ENCODE data around the gene ARHGAP40.

ARHGAP40 gene

DNA sequence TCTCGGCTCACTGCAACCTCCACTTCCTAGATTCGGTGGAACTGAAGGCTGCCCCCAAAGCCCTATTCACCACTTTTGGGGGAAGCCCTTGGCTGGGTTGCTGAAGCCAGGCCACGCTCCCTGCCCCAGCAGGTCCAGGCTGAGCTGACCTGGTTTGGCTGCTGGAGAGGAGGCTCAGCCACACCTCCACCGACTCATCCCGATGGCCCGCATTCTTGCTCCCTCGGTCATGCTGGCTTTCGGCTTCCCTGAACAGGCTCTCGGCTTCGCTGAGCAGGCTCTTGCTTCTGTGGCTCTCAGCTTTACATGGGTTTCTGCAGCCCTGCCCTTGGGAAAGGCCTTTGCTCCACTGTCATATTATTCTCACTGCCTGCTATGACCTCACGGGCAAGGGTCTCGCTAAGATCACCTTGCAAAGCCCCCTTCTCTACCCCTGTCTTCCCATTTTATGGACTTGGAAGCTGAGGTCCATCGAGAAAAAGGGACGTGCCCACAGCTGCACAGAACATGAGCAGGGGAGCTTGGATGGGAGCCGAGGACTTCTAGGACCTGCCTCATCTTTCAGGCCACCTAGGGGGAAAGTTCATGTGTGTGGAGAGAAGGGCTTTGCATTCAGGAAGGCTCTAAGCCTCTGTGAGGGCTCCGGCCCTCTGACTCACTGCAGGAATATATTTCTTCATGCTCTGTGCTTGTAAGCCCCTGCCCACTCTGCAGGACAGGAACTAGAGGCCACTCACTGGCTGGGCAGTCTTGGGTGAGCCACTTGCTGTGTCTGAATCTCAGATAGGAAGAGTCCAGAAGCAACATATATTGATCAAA, 15.6 kb downstream of the ARHGAP40 start:
- no peak overlapping the region for H2AFZ ChIP-seq (ENCODE audit: low read length, unreplicated experiment)
- H3K79me2 ChIP-seq (ENCODE audit: control insufficient read depth, insufficient read depth, low read length, unreplicated experiment): no peaks in the 10 kb centered on the region
- H3K36me3 ChIP-seq (ENCODE audit: insufficient read depth, low read length): no peaks in the 10 kb centered on the region
- H3K4me1 ChIP-seq (ENCODE audit: control insufficient read depth, insufficient read depth, low read length, unreplicated experiment): peaks cover 8% of the 10 kb centered on the region
- no peak overlapping the region for H3K4me3 ChIP-seq (ENCODE audit: low read depth, low read length)
- H3K27me3 ChIP-seq (ENCODE audit: insufficient read depth, low read length): peaks cover 13% of the 10 kb centered on the region
- no peak overlapping the region for H3K27ac ChIP-seq (ENCODE audit: low read depth, low read length)

DNA sequence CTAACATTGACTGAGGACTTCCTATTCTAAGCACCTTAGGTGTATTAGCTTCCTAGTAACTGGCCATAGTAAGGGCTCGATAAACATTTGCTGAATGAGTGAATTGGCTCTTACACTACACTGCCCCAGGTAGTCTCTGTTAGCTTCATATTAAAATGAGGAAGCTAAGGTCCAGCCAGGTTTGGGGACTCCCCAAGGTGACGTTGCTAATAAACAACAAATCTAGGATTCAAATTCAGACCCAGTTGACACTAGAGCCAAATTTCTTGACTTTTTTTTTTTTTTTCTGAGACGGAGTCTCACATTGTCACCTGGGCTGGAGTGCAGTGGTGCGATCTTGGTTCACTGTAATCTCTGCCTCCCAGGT, 16.2 kb downstream of the ARHGAP40 start:
- Histone ChIP-seq H3K27ac (ENCODE audit: low read depth, low read length) (no peak overlapping the region), H3K4me1 (ENCODE audit: control insufficient read depth, insufficient read depth, low read length, unreplicated experiment) (peaks cover 8% of the 10 kb centered on the region), H3K79me2 (ENCODE audit: control insufficient read depth, insufficient read depth, low read length, unreplicated experiment) (no peaks in the 10 kb centered on the region), H3K4me3 (ENCODE audit: low read depth, low read length) (no peak overlapping the region), H2AFZ (ENCODE audit: low read length, unreplicated experiment) (no peak overlapping the region), H3K27me3 (ENCODE audit: insufficient read depth, low read length) (peaks cover 16% of the 10 kb centered on the region), H3K36me3 (ENCODE audit: insufficient read depth, low read length) (no peaks in the 10 kb centered on the region)

DNA sequence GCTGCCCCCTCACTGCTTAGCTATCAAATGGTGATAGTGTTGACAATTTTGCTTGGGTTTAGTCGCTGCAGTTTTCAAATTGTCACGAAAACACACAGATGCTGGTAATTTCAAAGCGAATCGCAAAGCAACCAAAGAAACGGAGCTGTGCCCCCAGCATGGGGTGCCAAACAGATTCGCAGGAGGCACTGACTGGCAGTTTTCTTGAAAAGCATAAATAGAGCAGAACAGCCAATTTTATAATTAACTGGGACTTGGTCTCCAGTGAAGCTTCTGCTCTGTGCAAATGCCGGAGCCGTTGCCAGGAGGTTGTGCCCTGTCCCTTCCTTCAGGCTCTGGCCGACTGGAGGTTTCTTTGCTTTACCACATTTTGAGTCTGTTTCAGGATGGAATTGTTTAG, 18.8 kb downstream of the ARHGAP40 start:
- Histone ChIP-seq H3K4me3 (ENCODE audit: low read depth, low read length) (no peak overlapping the region), H2AFZ (ENCODE audit: low read length, unreplicated experiment) (no peak overlapping the region), H3K4me1 (ENCODE audit: control insufficient read depth, insufficient read depth, low read length, unreplicated experiment) (peaks cover 8% of the 10 kb centered on the region), H3K27ac (ENCODE audit: low read depth, low read length) (no peak overlapping the region), H3K79me2 (ENCODE audit: control insufficient read depth, insufficient read depth, low read length, unreplicated experiment) (no peaks in the 10 kb centered on the region), H3K27me3 (ENCODE audit: insufficient read depth, low read length) (peaks cover 21% of the 10 kb centered on the region), H3K36me3 (ENCODE audit: insufficient read depth, low read length) (no peaks in the 10 kb centered on the region)

DNA sequence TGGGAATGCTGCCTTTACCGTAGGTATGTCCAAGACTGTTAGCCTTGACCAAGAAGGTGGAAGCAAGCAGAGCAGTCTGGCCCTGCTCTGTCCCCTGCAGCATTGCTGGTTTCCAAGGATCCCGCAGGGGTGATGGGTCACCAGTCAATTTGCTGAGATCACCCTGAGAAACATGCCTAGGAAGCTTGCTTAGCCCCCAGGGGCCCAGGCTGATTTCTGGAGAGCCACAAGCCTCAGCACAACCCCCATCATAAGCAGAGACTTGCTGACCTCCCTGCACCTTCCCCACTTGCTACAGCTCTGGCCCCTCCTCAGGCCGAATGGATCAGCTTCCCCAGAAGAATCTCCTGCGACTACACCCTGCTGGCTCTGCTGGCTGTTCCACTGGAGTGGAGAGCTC, 21.5 kb downstream of the ARHGAP40 start:
- no peak overlapping the region for H3K4me3 ChIP-seq (ENCODE audit: low read depth, low read length)
- H3K36me3 ChIP-seq (ENCODE audit: insufficient read depth, low read length): no peaks in the 10 kb centered on the region
- no peaks in the 10 kb centered on the region for H3K4me1 ChIP-seq (ENCODE audit: control insufficient read depth, insufficient read depth, low read length, unreplicated experiment)
- H3K27me3 ChIP-seq (ENCODE audit: insufficient read depth, low read length): peaks cover 21% of the 10 kb centered on the region
- H3K79me2 ChIP-seq (ENCODE audit: control insufficient read depth, insufficient read depth, low read length, unreplicated experiment): no peaks in the 10 kb centered on the region
- no peak overlapping the region for H2AFZ ChIP-seq (ENCODE audit: low read length, unreplicated experiment)
- no peak overlapping the region for H3K27ac ChIP-seq (ENCODE audit: low read depth, low read length)

DNA sequence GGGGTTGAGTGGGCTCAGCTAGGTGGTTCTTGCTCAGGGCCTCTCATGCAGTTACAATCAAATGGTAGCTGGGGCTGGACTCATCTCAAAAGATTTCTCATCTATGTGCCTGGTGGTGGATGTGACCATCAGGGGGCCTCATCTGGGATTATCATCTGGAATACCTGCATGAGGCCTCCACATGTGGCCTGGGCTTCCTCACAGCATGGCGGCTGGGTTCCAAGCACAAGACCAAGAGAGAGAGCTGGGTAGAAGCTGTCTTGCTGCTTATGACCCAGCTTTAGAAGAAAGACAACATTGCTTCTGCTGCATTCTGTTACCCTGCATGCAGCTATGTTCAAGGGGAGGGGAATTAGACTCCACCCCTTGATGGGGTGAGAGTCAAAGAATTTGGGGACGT, 22.5 kb downstream of the ARHGAP40 start:
- H3K27ac ChIP-seq (ENCODE audit: low read depth, low read length): no peak overlapping the region
- peaks cover 16% of the 10 kb centered on the region for H3K27me3 ChIP-seq (ENCODE audit: insufficient read depth, low read length)
- H3K4me1 ChIP-seq (ENCODE audit: control insufficient read depth, insufficient read depth, low read length, unreplicated experiment): no peaks in the 10 kb centered on the region
- H3K36me3 ChIP-seq (ENCODE audit: insufficient read depth, low read length): no peaks in the 10 kb centered on the region
- H2AFZ ChIP-seq (ENCODE audit: low read length, unreplicated experiment): no peak overlapping the region
- no peaks in the 10 kb centered on the region for H3K79me2 ChIP-seq (ENCODE audit: control insufficient read depth, insufficient read depth, low read length, unreplicated experiment)
- H3K4me3 ChIP-seq (ENCODE audit: low read depth, low read length): no peak overlapping the region

DNA sequence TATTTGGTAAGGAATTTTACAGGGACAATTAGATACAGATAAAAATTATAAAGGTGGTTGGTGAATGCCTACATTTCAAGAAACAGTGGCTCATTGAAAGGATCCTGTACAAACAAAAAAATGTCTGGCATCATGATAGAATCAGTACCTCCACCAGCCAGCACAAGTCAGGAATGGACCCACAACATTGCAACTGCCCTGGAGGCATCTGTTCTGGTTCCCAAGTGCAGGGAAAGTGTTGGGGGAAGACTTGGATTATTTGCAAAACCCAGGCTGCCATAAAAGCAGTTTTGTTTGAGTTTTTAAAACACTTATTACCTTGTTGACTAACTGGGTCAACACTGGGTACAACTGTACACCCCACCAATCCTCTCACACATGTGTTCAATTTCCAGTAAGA, 24.3 kb downstream of the ARHGAP40 start:
- Histone ChIP-seq H2AFZ (ENCODE audit: low read length, unreplicated experiment) (no peak overlapping the region), H3K27me3 (ENCODE audit: insufficient read depth, low read length) (peaks cover 13% of the 10 kb centered on the region), H3K27ac (ENCODE audit: low read depth, low read length) (no peak overlapping the region), H3K4me1 (ENCODE audit: control insufficient read depth, insufficient read depth, low read length, unreplicated experiment) (no peaks in the 10 kb centered on the region), H3K36me3 (ENCODE audit: insufficient read depth, low read length) (no peaks in the 10 kb centered on the region), H3K79me2 (ENCODE audit: control insufficient read depth, insufficient read depth, low read length, unreplicated experiment) (no peaks in the 10 kb centered on the region), H3K4me3 (ENCODE audit: low read depth, low read length) (no peak overlapping the region)

DNA sequence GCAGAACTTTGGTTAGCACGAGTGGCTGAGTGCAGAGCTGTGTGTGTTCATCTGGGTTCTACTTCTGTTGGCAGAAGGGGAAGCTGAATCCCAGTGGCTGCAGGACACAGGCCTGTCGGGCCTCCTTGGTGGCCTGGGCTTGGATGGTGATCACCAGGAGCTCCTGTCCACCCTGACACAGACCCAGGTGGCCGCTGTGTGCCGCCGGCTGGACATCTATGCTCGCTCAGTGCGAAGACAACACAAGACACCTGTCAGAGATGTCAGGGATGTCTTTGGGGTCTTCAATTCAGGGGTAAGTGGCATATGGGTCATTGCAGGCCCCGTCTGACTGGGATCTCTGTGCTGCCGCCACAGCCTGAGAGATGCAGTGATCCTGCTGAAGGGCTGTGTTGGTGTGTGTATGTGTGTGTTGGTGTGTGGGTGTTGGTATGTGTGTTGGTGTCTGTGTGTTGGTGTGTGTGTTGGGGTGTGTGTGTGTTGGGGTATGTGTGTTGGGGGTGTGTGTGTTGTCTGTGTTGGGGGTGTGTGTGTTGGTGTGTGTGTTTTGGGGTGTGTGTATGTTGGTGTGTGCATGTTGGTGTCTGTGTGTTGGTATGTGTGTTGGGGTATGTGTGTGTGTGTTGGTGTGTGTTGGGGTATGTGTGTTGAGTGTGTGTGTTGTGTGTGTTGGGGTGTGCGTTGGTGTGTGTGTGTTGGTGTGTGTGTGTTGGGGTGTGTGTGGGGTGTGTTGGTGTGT, 25.5 kb downstream of the ARHGAP40 start:
- H3K4me1 ChIP-seq (ENCODE audit: control insufficient read depth, insufficient read depth, low read length, unreplicated experiment): no peaks in the 10 kb centered on the region
- H2AFZ ChIP-seq (ENCODE audit: low read length, unreplicated experiment): no peak overlapping the region
- peaks cover 7% of the 10 kb centered on the region; the same call in 1 of the 2 replicates for H3K27me3 ChIP-seq (ENCODE audit: insufficient read depth, low read length)
- no peak overlapping the region for H3K27ac ChIP-seq (ENCODE audit: low read depth, low read length)
- no peak overlapping the region for H3K4me3 ChIP-seq (ENCODE audit: low read depth, low read length)
- no peaks in the 10 kb centered on the region for H3K79me2 ChIP-seq (ENCODE audit: control insufficient read depth, insufficient read depth, low read length, unreplicated experiment)
- H3K36me3 ChIP-seq (ENCODE audit: insufficient read depth, low read length): no peaks in the 10 kb centered on the region

DNA sequence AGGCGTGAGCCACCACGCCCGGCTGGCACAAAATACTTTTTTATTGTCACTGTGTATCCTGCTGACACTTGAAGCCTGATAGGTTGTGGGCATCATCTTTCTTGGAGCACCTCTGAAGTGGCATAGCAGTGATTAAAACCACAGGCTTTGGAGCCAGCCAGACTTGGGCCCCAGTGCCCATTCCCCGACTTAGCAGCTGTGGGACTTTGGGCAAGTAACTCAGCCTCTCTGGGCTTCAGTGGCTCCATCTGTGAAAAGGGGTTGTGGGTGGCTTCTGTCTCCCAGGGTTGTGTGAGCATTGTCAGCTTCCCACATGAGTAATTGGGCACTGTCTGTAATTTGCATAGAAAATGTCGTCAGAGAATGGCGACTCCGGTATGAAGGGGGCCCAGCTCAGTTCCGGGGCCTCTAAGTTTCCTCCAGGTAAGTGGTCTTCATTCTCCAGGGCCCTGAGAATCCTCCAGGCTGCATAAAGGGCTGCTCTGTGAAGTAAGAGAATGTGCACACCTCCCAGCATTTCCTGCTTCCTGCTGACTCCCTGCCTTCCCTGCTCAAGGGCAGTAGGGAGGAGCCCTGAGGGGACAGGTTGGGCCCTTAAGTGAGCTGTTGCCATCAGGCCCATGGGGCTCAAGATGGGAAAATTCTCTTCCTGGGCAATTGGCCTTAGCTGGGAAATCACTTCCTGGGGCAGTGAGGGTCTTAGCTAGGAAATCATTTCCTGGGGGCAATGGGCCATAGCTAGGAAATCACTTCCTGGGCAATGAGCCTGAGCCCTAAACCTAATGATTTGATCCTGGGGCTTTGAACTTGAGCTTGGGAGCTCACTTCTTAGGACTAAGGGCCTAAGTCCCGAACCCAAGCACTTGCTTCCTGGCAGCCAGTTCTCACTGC, 27.2 kb downstream of the ARHGAP40 start:
- H3K27ac ChIP-seq (ENCODE audit: low read depth, low read length): no peak overlapping the region
- no peak overlapping the region for H2AFZ ChIP-seq (ENCODE audit: low read length, unreplicated experiment)
- no peak overlapping the region for H3K4me3 ChIP-seq (ENCODE audit: low read depth, low read length)
- H3K4me1 ChIP-seq (ENCODE audit: control insufficient read depth, insufficient read depth, low read length, unreplicated experiment): no peaks in the 10 kb centered on the region
- 0 out of 2 replicates have a peak, but pooled peaks cover under 1% of the 10 kb centered on the region for H3K27me3 ChIP-seq (ENCODE audit: insufficient read depth, low read length)
- H3K36me3 ChIP-seq (ENCODE audit: insufficient read depth, low read length): no peaks in the 10 kb centered on the region
- H3K79me2 ChIP-seq (ENCODE audit: control insufficient read depth, insufficient read depth, low read length, unreplicated experiment): no peaks in the 10 kb centered on the region

DNA sequence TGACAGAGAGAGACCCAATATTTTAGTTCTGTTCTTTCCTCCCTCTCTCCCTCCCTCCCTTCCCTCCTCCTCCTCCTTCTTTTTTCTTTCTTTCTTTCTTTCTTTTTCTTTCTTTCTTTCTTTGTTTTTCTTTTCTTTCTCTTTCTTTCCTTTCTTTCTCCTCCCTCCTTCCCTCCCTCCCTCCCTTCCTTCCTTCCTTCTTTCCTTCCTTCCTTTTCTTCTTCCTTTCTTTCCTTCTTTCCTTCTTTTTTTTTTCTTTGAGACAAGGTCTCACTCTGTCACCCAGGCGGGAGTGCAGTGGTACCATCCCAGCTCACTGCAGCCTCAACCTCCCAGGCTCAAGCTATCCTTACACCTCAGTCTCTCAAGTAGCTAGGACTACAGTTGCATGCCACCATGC, 28.4 kb downstream of the ARHGAP40 start:
- Histone ChIP-seq H3K27ac (ENCODE audit: low read depth, low read length) (no peak overlapping the region), H3K79me2 (ENCODE audit: control insufficient read depth, insufficient read depth, low read length, unreplicated experiment) (no peaks in the 10 kb centered on the region), H3K4me3 (ENCODE audit: low read depth, low read length) (no peak overlapping the region), H3K4me1 (ENCODE audit: control insufficient read depth, insufficient read depth, low read length, unreplicated experiment) (no peaks in the 10 kb centered on the region), H2AFZ (ENCODE audit: low read length, unreplicated experiment) (no peak overlapping the region), H3K36me3 (ENCODE audit: insufficient read depth, low read length) (no peaks in the 10 kb centered on the region), H3K27me3 (ENCODE audit: insufficient read depth, low read length) (0 out of 2 replicates have a peak, but pooled peaks cover 3% of the 10 kb centered on the region)

DNA sequence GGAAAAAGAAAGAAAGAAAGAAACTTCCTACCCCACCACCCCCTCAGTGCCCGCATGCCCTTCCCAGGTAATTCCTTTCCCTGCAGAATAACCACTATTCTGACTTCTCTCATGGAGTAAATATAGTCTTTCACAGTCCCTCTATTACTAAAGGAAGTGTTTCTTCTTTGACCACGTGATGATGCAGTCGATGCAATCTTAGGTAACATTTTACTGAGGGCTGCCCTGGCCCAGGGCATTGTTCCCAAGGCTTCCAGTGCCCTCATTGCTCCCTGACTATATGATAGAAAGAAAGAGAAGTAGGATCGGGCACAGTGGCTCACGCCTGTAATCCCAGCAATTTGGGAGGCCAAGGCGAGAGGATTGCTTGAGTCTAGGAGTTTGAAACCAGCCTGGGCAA, 29.1 kb downstream of the ARHGAP40 start:
- H3K27ac ChIP-seq (ENCODE audit: low read depth, low read length): no peak overlapping the region
- H2AFZ ChIP-seq (ENCODE audit: low read length, unreplicated experiment): no peak overlapping the region
- H3K79me2 ChIP-seq (ENCODE audit: control insufficient read depth, insufficient read depth, low read length, unreplicated experiment): no peaks in the 10 kb centered on the region
- no peaks in the 10 kb centered on the region for H3K36me3 ChIP-seq (ENCODE audit: insufficient read depth, low read length)
- H3K27me3 ChIP-seq (ENCODE audit: insufficient read depth, low read length): 0 out of 2 replicates have a peak, but pooled peaks cover 3% of the 10 kb centered on the region
- no peak overlapping the region for H3K4me3 ChIP-seq (ENCODE audit: low read depth, low read length)
- no peaks in the 10 kb centered on the region for H3K4me1 ChIP-seq (ENCODE audit: control insufficient read depth, insufficient read depth, low read length, unreplicated experiment)
